Urinary bladder (tissue), 2 donors: ENCODE data around the gene ZNF610. TPM values are rescaled to one million over a fixed set of nuclear protein-coding genes. Genes with fewer than 3 reads are reported as not detected.

ENCODE experiments used
- polyA plus RNA-seq: library from polyadenylated mRNA; stranded (reverse); fragments of 200-250 nt; gene quantifications from one replicate; pipeline ENCODE4 v1.2.3, GENCODE V29; 2013
- small RNA-seq: library from RNA; depleted of rRNA; stranded (forward); fragments of <200 nt; gene quantifications from one replicate; pipeline ENCODE3, GENCODE V24; 2014
- total RNA-seq: library from RNA; depleted of rRNA; stranded (reverse); fragments of >200 nt; gene quantifications from one replicate; pipeline ENCODE4 v1.2.3, GENCODE V29; 2014
- donor health status: healthy.

Gene ZNF610
- total and polyA plus RNA-seq, 2 donors: 2.2 to 8.4 TPM

Small RNAs within 50 kb of the gene (small RNA-seq; reads per million reads assigned to genes)
- not detected for gene AC010332.1

Other genes with a start within 250 kb of the ZNF610 start
- 62.0 TPM for gene ZNF841, start 240.5 kb upstream of the ZNF610 start, total RNA-seq
- 7.0 TPM for gene ZNF841, start 240.5 kb upstream of the ZNF610 start, polyA plus RNA-seq
- gene ZNF616, start 196.3 kb upstream of the ZNF610 start, total RNA-seq: 26.1 TPM
- 4.9 TPM for gene ZNF616, start 196.3 kb upstream of the ZNF610 start, polyA plus RNA-seq
- 27.8 TPM for gene ZNF836, start 164.6 kb upstream of the ZNF610 start, total RNA-seq
- gene ZNF836, start 164.6 kb upstream of the ZNF610 start, polyA plus RNA-seq: 6.7 TPM
- gene PPP2R1A, start 146.2 kb upstream of the ZNF610 start, total RNA-seq: 93.6 TPM
- 182 TPM for gene PPP2R1A, start 146.2 kb upstream of the ZNF610 start, polyA plus RNA-seq
- gene ZNF766, start 66.7 kb upstream of the ZNF610 start, total RNA-seq: 28.1 TPM
- 11.7 TPM for gene ZNF766, start 66.7 kb upstream of the ZNF610 start, polyA plus RNA-seq
- gene ZNF480, start 39.1 kb upstream of the ZNF610 start, total RNA-seq: 18.8 TPM
- 5.3 TPM for gene ZNF480, start 39.1 kb upstream of the ZNF610 start, polyA plus RNA-seq
- 50.1 TPM for gene ZNF880, start 33.7 kb downstream of the ZNF610 start, total RNA-seq
- 15.3 TPM for gene ZNF880, start 33.7 kb downstream of the ZNF610 start, polyA plus RNA-seq
- 46.7 TPM for gene ZNF528, start 61.6 kb downstream of the ZNF610 start, total RNA-seq
- gene ZNF528, start 61.6 kb downstream of the ZNF610 start, polyA plus RNA-seq: 12.1 TPM
- 0.74 TPM for gene ZNF534, start 92.9 kb downstream of the ZNF610 start, total RNA-seq
- gene ZNF534, start 92.9 kb downstream of the ZNF610 start, polyA plus RNA-seq: 0.35 TPM
- gene ZNF578, start 117.3 kb downstream of the ZNF610 start, total RNA-seq: 10.7 TPM
- gene ZNF578, start 117.3 kb downstream of the ZNF610 start, polyA plus RNA-seq: 2.0 TPM
- 40.6 TPM for gene ZNF808, start 191.4 kb downstream of the ZNF610 start, total RNA-seq
- gene ZNF808, start 191.4 kb downstream of the ZNF610 start, polyA plus RNA-seq: 5.3 TPM
- 38.8 TPM for gene ZNF701, start 234.0 kb downstream of the ZNF610 start, total RNA-seq
- gene ZNF701, start 234.0 kb downstream of the ZNF610 start, polyA plus RNA-seq: 7.0 TPM